Cortex of kidney (tissue), 1 donor: Measurements from ENCODE around the gene ADPRM.
"Not testable (repeated sequence)": the region's sequence is repeated elsewhere in the genome, so short reads cannot be mapped to it uniquely, and the experiment has no call there.

ENCODE experiments used
- DNase-seq: peaks from one replicate; lab custom pipeline; 2025; lab: John Stamatoyannopoulos, UW

ADPRM gene, protein sequence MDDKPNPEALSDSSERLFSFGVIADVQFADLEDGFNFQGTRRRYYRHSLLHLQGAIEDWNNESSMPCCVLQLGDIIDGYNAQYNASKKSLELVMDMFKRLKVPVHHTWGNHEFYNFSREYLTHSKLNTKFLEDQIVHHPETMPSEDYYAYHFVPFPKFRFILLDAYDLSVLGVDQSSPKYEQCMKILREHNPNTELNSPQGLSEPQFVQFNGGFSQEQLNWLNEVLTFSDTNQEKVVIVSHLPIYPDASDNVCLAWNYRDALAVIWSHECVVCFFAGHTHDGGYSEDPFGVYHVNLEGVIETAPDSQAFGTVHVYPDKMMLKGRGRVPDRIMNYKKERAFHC

DNA sequence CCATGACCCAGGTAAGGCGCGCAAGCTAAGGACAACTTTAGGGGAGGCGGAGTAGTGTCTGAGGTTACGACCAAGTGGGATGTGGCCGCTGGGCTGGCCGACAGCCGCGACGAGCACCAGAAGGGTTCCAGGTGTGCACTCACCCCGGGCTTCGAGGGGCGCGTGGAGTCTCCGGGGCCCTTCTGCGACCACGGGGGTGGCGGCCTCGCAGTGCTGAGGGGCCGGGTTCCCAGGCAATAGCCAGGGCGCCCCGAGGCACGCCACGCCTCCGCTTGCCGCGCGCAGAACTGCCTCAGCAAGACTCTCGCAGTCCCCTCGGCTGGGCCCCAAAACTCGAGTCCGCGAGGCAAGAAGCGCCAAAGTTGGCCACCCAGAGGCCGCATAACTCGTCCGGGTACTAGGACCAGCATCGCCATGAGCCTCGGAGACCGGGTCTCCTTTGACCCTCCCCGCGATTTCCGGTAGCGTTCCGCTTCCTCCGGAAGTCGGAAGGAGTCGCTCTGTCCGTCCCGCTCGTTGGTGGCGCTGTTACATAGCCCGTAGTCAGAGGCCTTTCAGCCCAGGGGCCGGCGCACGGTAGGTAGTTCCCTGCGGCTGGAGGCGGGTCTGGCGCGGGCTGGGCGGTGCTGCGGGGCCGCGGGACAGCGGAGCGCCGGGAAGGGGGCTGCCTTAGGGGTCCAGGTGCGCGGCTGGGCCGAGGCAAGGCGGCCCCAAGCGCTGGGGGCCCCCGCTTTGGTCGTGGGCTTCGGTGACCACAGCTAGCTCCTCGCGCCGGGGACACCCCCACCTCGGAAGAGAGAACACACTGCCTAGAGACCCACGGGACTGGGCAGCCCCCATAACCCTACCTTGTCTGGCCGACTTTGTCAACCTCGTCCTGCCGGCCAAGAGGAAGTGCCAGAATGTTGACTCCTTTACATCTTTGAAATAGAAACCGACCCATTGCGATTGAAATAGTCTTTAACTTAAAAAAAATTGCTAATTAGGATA is at the start of gene ADPRM, which contains the start of gene SCO1:
Gene ADPRM, plus strand, starts transcription at position 503 of the 990 bp plus-strand sequence. CDS start 7,333 bp downstream, outside the sequence.
Gene SCO1, minus strand, starts transcription at position 442 of the 990 bp plus-strand sequence. Its CDS starts 26 bp downstream, at position 416.
- DNase-seq: peak; percentile 40

DNA sequence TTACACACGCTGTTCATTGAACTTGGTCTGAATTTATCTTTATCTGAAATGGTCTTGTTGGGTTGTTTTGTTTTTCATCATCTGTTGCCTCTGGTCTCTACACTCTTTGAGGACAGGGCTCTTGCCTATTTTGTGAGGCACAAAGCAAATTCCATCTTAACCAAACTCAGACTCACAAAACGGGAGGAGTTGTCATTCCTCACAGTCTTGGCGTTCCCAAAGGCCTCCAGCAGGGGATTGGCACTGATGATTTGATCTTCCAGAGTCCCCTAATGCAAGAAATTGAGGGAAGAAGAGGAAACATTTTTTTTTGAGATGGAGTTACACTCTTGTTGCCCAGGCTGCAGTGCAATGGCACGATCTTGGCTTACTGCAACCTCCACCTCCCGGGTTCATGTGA is 49.0 kb upstream of the ADPRM start:
- no peak for DNase-seq

DNA sequence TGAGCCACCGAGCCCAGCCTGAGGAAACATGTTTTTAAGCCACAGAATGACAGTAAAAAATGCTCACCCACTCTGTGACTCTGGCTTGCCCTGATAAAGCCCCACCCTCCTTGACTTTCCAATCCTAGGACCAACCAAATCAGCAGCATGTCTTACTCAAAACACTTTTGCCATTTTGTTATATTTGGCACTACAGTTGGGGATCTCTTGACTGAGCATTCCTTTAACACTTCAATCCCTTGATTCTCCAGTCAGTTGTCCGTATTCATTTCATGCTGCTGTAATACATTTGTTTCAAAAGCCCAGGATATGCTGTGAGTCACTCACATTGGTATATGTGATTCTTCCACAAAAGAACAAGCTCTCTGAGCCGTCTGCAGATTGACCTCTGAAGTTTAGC is 48.4 kb upstream of the ADPRM start:
- DNase-seq: no peak

DNA sequence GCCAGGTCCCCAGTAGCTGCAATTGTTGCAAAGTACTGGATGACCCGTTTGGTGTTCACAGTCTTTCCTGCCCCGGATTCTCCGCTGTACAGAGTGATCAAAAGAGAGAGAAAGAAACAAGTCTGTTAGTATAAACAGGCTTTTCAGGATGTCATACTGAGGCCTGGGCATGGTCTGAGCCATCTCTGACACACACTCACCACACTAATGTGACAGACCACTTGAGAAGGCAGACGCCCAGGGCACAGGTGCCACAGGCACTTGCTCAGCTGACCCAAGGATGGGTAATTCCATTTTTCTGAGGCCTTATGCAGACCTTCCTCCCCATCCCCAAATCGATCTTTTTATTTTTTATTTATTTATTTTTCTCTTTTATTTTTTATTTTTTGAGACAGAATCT is 47.8 kb upstream of the ADPRM start:
- DNase-seq: no peak

DNA sequence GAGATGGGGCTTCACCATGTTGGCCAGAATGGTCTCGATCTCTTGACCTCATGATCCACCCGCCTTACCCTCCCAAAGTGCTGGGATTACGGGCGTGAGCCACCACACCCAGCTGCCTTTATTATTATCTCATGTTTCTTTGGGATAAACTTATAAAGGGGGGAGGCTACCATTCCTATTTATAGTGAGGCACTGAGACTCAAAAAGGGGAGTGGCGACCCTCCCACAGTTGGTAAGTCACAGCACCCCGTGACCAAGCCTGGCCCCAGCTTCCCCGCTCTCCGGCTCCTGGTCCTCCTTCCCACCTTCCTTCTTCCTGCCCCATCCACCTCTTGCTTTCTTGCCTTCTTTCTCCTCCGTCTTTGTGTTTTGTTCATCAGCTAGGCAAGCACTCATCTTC is 45.5 kb upstream of the ADPRM start:
- DNase-seq: no peak

DNA sequence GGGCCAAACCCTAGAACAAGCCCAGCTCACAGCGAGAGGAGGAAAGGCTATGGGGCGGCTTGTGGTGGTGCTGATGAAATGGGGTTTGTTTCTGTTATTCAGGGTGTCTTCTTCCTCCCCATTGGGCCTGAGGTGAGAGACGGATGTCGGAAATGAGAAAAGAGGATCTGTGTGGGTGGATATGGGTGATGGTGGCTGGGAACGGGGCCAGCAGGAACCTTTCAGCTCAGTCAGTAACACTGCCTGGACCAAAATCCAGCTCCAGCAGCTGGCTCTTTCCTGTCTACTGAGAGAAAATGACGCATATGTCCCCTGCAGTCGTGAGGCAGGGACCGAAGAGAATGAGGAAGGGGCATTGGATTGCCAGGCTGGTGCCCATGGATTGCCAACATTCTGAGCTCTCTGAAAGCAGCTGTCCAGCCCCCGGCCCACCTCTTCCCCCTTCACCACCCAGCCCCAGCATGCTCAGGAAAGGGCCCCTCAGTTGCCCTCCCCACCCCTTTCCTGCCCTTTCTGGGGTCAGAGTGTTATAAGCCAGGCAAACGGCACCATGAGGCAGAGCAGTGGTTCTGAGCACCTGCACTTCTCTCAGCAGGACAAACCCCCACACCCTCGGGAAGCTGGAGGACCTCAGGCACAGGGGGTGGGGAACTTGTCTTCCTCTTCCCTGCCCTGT is 44.3 kb upstream of the ADPRM start:
- DNase-seq: no peak

DNA sequence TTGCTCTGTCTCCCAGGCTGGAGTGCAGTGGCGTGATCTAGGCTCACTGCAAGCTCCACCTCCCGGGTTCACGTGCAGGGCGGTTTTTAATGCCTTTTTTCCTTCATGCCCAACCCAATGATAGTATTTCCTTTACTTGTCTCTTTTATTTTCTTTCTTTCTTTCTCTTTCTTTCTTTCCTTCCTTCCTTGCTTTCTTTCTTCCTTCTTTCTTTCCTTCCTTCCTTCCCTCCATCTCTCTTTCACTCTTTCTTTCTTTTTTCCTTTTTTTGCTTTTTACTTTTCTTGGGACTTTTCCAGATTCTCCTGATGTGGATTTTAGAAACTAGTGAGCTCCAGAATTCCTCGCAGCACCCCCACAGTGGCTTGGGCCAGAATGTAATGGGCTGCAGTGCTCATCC is 43.4 kb upstream of the ADPRM start:
- DNase-seq: no peak

DNA sequence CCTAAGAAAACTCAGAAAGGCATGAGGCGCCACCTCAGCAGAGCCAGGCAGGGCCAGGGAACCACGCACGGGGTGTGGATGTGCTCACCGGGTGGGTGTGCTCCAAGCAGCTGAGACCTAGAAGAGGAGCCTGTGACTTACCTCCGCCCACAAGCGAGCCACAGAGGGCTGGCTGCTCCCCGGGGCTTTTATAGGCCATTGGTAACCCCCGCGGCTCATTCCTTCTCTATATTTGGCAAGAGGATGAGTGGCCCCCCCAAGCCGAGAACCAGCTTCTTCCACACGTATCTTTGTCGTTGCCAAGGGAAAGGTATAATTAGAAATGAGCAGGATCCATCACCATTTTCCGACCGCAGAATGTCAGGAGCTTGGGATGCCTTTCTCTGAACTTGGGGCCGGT is 40.2 kb upstream of the ADPRM start, which contains the start of gene MYH3:
Gene MYH3, minus strand, starts transcription at position 162 of the 400 bp plus-strand sequence. CDS start 2,245 bp downstream, outside the sequence.
- no peak for DNase-seq

DNA sequence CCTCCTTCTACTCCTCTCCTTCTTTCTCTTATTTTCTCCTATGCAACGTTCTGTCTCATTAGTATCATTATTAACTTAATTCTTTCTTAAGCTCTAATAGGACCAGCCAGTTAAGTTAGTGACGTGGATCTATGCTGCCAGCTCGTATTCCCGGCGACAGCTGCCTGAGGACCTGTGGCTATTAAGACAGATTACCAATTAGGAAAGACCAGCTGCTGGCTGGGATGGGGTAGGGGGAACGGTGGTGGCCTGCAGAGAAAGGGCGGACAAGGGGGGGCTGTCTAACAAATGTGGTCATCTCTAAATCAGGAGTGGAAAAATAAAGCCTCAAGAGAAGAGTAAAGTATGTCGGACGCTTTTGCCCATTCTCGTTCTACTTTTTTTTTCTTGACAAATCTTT is 39.5 kb upstream of the ADPRM start:
- no peak for DNase-seq

DNA sequence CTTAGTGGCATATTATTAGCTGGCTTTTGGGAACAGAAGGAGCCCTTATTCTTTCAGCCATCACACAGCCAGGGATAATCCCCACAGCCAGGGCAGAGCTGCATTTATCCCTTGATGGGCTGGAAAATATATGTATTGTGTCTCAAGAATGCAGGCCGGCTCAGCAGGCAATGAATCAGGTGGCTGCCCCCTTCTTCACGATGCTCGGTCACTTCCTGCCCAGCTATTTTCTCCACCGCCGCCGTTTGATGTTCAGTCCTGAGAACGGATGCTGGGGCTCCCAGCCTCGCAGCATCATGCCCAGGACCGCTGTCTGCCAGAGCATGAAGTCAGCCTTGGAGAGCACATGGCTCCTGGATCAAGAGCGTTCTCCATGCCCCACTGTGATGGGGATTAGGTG is 36.0 kb upstream of the ADPRM start:
- no peak for DNase-seq

DNA sequence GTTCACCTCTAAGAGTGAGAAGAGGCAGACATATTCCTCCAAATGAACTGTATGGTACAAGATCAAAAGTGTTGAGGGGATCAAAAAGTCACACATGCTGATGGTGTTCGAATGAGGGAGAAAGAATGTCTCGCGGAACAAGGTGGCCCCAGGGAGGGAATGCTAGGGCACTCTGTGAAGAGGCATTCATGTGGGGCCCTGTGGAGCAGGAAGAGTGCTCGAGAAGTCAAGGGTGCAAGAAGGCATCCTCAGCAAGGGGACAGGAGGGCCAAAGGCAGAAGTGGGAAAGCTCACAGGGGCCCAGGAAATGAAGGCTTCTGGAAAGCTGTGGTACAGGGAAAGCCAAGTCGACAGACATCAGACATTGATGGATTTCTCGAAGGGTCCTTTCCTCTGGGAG is 34.2 kb upstream of the ADPRM start:
- no peak for DNase-seq

DNA sequence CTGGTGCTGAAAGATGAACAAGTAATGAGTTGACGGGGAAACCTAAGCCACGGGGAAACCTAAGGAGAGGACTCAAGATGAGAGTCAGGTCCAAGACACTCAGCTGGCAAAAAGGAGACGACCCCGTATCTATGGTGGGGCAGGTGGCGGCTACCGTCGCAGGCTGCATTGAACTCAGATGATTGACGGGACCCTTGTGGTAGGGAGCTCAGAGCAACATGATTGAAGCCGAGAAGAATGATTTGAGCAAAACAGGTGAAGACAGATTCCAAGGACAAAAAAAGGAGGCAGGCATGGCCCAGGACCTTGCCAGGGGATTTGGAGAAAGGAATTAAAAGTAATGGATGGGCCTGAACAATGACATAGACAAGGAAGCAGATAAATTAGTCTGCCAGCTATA is 32.8 kb upstream of the ADPRM start:
- no peak for DNase-seq

DNA sequence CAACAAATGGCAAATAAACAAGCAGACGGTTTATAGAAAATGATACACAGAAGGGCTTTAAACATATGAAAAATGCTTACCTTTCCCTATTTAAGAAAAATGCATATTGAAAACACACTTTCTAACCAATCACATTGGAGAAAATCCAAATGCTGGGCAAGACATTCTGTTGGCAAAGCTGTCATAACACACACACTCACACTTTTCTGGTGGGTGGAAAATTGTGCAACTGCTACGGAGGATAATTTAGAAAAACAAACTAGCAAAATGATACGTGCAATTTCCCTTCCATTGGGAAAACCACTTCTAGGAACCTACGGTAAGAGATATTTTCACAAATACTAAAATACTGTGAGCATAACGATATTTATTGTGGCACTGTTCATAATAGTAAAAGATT is 30.5 kb upstream of the ADPRM start:
- no peak for DNase-seq

DNA sequence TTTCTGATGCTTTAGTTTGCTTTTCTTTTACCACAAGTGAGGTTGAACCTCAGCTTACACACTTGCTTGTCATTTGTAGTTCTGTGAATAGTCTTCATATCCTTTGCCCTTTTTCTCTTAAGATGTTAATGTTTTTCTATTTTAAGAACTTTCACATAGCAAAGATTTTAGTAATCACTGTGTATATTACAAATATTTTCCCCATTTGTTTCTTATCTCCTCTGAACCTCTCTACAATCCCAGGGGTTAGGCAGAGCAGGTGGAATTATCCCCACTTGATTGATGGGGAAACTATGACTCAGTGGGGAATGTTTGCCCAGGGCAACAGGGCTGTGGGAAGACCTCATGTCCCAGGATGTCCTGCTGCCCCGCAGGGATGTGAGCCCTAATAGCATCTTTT is 28.6 kb upstream of the ADPRM start:
- DNase-seq: no peak

DNA sequence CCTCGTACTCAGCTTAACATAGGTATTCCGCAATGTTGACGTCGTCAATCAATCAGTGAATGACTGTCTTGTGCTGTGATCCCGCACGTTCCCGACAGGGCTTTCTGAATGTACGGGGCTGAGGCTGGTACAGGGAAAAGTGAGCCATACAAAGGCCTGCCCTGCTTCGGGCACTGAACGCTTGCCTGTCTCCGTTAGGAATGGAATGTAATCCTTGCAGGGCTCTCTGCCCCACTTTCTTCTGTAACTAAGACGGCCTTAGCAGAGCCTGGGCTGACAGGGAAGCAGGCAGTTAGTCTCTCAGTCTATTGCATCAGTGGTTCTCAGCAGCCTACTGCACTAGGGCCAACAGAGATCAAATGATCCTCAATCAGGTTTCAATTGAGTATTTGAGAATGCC is 24.1 kb upstream of the ADPRM start:
- no peak for DNase-seq

DNA sequence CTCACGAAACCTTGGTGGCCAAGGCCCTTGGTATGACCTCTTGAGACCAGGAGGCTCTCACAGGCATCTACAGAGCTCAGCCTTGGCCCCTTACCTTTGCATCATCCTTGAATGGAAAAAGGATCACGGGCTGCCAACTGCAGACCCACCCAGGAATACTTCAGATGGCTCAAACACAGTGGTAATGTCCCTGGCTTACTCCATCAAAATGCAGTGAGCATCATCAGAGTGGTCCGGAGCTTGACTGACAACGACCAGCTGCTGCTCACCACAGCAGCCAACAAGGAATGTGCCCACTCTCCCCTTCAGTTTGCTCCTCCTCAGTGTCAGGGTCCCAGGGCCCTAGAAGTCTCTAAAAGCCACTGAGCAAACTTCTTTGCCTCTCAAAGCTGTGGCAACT is 22.7 kb upstream of the ADPRM start:
- DNase-seq: no peak

DNA sequence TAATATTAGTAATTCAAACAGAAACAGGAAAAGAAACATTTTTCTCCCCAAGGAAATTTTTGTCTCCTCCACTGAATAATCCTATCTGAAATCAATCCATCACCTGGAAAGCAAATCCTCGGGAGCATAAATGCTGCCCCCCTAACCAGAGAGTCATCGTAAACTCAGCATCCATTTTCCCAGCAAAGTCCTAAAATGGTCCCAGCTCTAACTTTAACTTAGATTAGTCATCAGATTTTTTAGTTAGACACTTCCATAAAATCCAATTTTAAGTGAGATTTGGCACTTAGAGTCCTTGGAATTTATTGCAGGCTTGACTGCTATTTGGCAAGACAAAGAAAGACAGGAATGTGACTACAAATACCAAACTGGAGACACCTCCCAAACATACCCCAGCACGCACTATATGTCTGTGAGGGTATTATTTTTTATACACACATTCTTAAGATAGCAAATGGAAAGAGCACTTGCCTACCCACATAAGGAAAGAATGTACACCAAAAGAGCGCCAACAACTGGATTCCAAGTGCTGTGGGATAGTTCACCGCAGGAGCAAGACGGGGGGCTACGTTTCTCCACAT is 15.4 kb upstream of the ADPRM start:
- DNase-seq: no peak

DNA sequence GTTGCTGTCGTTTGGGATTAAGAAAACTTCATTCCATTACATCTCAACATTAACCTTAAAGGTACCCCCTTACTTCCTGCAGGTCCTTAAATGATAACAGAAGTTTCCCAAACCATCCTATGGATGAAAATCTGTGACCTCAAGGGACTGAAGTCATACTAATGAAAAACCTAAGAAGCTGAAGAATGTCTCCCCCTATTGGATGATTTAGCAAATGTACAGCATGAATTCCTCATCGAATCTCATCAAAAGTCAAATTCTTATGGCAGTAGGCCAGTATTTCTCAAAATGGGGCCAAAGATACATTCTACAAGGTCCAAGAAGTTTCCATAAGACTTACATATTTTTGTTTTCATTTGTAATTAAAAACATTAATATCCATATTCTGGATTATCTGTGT is 13.5 kb upstream of the ADPRM start:
- DNase-seq: no peak

DNA sequence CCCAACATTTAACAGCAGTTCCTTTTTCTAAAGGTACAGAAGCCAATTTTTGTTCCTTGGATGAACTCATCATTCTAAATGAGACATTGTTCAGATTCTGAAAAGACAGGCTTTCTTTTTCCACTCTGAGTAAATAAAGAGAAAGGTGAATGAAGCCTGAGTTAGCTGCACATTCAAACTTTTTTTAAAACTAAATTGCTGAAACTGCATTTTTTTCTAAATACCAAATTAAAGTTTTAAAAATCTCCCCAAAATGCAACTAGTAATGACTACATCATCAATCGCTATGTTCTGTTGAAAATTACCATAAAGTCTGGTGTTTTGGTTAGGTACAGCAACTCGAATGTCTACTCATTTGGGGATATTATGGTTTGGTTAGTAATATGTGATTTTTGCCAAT is 9.9 kb upstream of the ADPRM start:
- no peak for DNase-seq

DNA sequence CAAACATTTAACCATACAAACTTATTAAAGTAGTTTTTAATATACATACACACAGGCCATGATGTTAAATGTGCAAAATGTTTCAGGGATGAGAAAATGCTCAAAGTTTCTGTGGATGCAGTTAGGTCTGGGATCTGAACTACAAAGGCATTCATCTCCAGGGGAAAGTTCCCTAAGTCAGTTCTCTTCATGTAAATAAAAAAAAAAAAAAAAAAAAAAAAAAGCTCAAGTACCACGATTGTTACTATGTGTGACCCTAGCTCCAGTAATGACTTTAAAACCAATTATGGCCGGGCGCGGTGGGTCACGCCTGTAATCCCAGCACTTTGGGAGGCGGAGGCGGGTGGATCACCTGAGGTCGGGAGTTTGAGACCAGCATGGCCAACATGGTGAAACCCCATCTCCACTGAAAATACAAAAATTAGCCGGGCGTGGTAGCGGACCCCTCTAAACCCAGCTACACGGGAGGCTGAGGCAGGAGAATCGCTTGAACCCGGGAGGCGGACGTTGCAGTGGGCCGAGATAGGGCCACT is 1.5 kb upstream of the ADPRM start:
- DNase-seq: not testable (repeated sequence)

DNA sequence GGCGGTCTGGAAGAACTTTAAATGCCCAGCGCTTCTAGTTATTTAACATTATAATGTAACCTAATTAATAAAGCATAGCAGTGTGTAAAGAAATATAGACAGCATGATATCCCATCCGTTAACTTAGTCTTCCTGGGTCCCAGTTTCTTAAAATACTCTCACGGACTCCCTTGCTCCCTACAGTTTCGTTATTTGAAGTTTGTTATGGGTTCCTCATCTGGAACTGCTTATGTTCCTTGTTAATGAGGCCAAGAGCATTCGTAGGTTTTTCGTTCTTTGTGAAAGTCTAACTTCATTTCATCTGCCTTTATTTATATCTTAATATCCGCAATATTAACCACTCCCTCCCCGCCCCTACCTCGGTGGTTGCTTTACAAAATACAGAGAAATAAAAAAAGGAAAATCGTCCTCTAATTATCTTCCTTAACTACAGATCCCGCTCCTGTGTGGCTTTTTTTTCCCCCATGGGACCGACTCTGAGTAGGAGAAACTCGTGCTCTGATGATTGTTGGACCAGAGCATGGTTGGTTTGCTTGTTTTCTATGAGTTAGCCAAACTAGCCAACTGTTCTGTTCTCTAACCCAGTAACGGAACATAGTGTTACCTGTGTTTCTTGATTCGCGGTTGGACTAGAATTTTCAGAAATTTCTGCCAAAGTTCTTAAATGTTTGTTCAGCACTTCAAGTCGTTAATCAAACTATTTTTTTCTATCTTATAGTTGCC is 863 bp downstream of the ADPRM start:
- DNase-seq: no peak
